NB4 (cell line): ENCODE measurements around the gene MOGAT1.
"Not testable (repeated sequence)": the region's sequence is repeated elsewhere in the genome, so short reads cannot be mapped to it uniquely, and the experiment has no call there.

Experiments used
- DNase-seq: peaks from one replicate; pipeline ENCODE4 v3.0.0; 2010; ENCODE audit warnings: low read depth
- H3K4me3 ChIP-seq: one replicate; pipeline ENCODE4 v1.5.1; 2011; ENCODE audit warnings: mild to moderate bottlenecking, low read depth, low read length, moderate library complexity
- CTCF ChIP-seq: IDR thresholded peaks from one replicate; pipeline ENCODE4 v1.5.1; 2012; ENCODE audit warnings: low read depth, low read length
- MAX ChIP-seq: IDR thresholded peaks from 2 replicates; pipeline ENCODE4 v1.6.1; 2011; ENCODE audit warnings: low read depth, low read length
- MYC ChIP-seq: IDR thresholded peaks from 2 replicates; pipeline ENCODE4 v1.6.1; 2011; ENCODE audit warnings: low read depth, low read length
- POLR2A ChIP-seq: IDR thresholded peaks from 2 replicates; pipeline ENCODE4 v1.6.1; 2011; ENCODE audit warnings: mild to moderate bottlenecking; ENCODE audit not compliant: insufficient read length; ENCODE audit errors: extremely low read depth

MOGAT1 gene

GRCh38 chr2:222751821-222752719 lies 80.6 kb downstream of the MOGAT1 start:
- TF ChIP-seq MYC (no peak), POLR2A (no peak), MAX (no peak), CTCF (no peak)
- no peak overlapping the region for H3K4me3 ChIP-seq
- DNase-seq: no peak

- no peak for DNase-seq
- no peak overlapping the region for H3K4me3 ChIP-seq
- TF ChIP-seq MAX: no peak
- TF ChIP-seq POLR2A: no peak
- TF ChIP-seq MYC: no peak
- no peak for TF ChIP-seq CTCF
These were observed 81.3 kb downstream of the MOGAT1 start for GRCh38 chr2:222752746-222753145.

- no peak for TF ChIP-seq CTCF
- no peak for TF ChIP-seq MAX
- no peak for TF ChIP-seq POLR2A
- TF ChIP-seq MYC: no peak
- no peak overlapping the region for H3K4me3 ChIP-seq
- DNase-seq: no peak
These were observed 81.9 kb downstream of the MOGAT1 start for GRCh38 chr2:222753251-222753824.

- no peak overlapping the region for H3K4me3 ChIP-seq
- no peak for DNase-seq
- no peak for TF ChIP-seq MAX
- no peak for TF ChIP-seq CTCF
- no peak for TF ChIP-seq MYC
- TF ChIP-seq POLR2A: no peak
These were observed 83.0 kb downstream of the MOGAT1 start for GRCh38 chr2:222754324-222754930.

GRCh38 chr2:222755593-222755992 lies 84.1 kb downstream of the MOGAT1 start:
- not testable (repeated sequence) for DNase-seq

GRCh38 chr2:222756362-222756831 lies 84.9 kb downstream of the MOGAT1 start:
- no peak overlapping the region for H3K4me3 ChIP-seq
- no peak for TF ChIP-seq MYC
- TF ChIP-seq CTCF: no peak
- no peak for TF ChIP-seq MAX
- no peak for TF ChIP-seq POLR2A
- DNase-seq: no peak

More at GRCh38 chr2:222755593-222755992, 84.1 kb downstream of the MOGAT1 start:
- not testable (repeated sequence) for H3K4me3 ChIP-seq
